Heart right ventricle (tissue), 16 donors: ENCODE results near the gene ERF. TPM values are rescaled to one million over a fixed set of nuclear protein-coding genes. Genes with fewer than 3 reads are reported as not detected.

Experiments used
- ATAC-seq, 8 donors: fragments of 200-7000 bp; cut with Tn5 transposase; one replicate each; pipeline ENCODE4 v1.9.1; 2020; ENCODE audit warnings: mild to moderate bottlenecking in 8 of 8, moderate library complexity in 8 of 8, moderate number of reproducible peaks in 1 of 8
- DNase-seq, 2 donors: peaks; one replicate each; pipeline ENCODE4 v3.0.0-alpha.2; 2020
- H3K27ac ChIP-seq, 10 donors: fragments of 200-600 bp; sonication (generic) in 2 of 10; one replicate each; pipeline versions ENCODE4 v1.5.0 to v1.8.0; 2020 to 2022; ENCODE audit warnings: mild to moderate bottlenecking in 3 of 10
- H3K27me3 ChIP-seq, 7 donors: fragments of 200-600 bp; one replicate each; pipeline ENCODE4 v1.8.0; 2021 to 2022; ENCODE audit warnings: mild to moderate bottlenecking in 2 of 7
- H3K36me3 ChIP-seq, 9 donors: fragments of 200-600 bp; sonication (generic) in 1 of 9; one replicate each; pipeline versions ENCODE4 v1.5.0 to v1.8.0; 2020 to 2022; ENCODE audit warnings: mild to moderate bottlenecking in 2 of 9
- H3K4me1 ChIP-seq, 9 donors: fragments of 200-600 bp; sonication (generic) in 1 of 9; one replicate each; pipeline versions ENCODE4 v1.5.0 to v1.8.0; 2020 to 2022; ENCODE audit warnings: mild to moderate bottlenecking in 4 of 9
- H3K4me3 ChIP-seq, 10 donors: fragments of 200-600 bp; sonication (generic) in 2 of 10; one replicate each; pipeline versions ENCODE4 v1.5.0 to v1.8.0; 2020 to 2022; ENCODE audit warnings: mild to moderate bottlenecking in 7 of 10, moderate library complexity in 2 of 10
- H3K9me3 ChIP-seq, 11 donors: fragments of 200-600 bp in 10 of 11; sonication (generic) in 2 of 11; one replicate each; pipeline versions ENCODE4 v1.5.0 to v1.8.0; 2013 to 2022; ENCODE audit warnings: mild to moderate bottlenecking in 2 of 11, control low read depth in 1 of 11, moderate library complexity in 1 of 11
- WGBS, 2 donors: extraction: QIAGEN DNeasy Blood & Tissue Kit; methylation state at CpG; one replicate each; pipeline ENCODE4 v1.1.7; 2013; ENCODE audit warnings: inconsistent platforms in 1 of 2; 5-methylcytosine and 5-hydroxymethylcytosine counted together
- intact Hi-C, 10 donors: fragments of 100-400 bp; cut with DNase I; formaldehyde crosslinking; loops; one replicate each; pipeline versions ENCODE4 v1.11.1 to v1.14.2; 2022
- polyA plus RNA-seq, 2 donors: library from polyadenylated mRNA; stranded (reverse); fragments of 200-250 nt; gene quantifications; one replicate each; pipeline ENCODE4 v1.2.3, GENCODE V29; 2013
- total RNA-seq, 10 donors: library from RNA; stranded (reverse); fragmentation: NEBNext Ultra II Directional in 3 of 10; extraction: Animal tissue kit (Norgen Biotek cat#: 25700) in 3 of 10; gene quantifications; one replicate each; pipeline versions ENCODE4 v1.2.1 to v1.2.4, GENCODE V29; 2021 to 2023
- TF ChIP-seq, protein P1 (sequence below), 9 donors: fragments of 200-600 bp; sonication (generic) in 2 of 9; IDR thresholded peaks; one replicate each; pipeline versions ENCODE4 v1.5.0 to v1.8.0; 2021 to 2022; ENCODE audit warnings: antibody characterized with exemption in 9 of 9, mild to moderate bottlenecking in 5 of 9, moderate library complexity in 1 of 9
- donor health status: Arrhythmogenic right ventricular cardiomyopathy.
- donor health status: ischemic (EF 13 %, LVEDD 7.1; RV severe dilation, severe dysfunction).
- donor health status: healthy with polysubstance abuse.
- donor health status: DM: no; HTN: yes; CAD: no.
- donor health status: DM: no; HTN: no; CAD: no.
- donor health status: ischemic (EF 25% LVEDD 6.9; RV normal size, moderate dysfunction).
- donor health status: ischemic (EF 25% LVEDD 5.7; RV mildly dilated, moderate dysfunction).
- donor health status: healthy.
- donor health status: DM: yes; HTN: yes; CAD: no.
- donor health status: Ischemic cardiomyopathy.
- donor health status: ischemic (EF 35%, LVEDD 5.7; RV mildly dilated, moderate dysfunction).
- donor health status: nonischemic (EF 11% LVEDD 7.7; RV severe dilation, severe dysfunction).
- donor health status: DM: yes; HTN: yes; CAD: no.
- donor health status: PGD.
- donor health status: ischemic (EF 29% LVEDD 5.4; RV normal size, mild dysfunction).
- donor health status: nonischemic (EF 23%, LVEDD 6.1; RV moderate dilation, normal function).

The ERF gene
- total and polyA plus RNA-seq, 12 donors = 29.8 to 49.0 (median 32.9) TPM

- peak in 6 of 8 donors; percentile 2 to 27 (median 16) for ATAC-seq
- peak; percentile 42 to 58 for DNase-seq
- Histone ChIP-seq H3K27me3 (no peaks in the 10 kb centered on the region), H3K36me3 (peaks cover 0 to 28% (median 7%) of the 10 kb centered on the region in 9 donors), H3K9me3 (no peaks in the 10 kb centered on the region), H3K27ac (peak overlapping the region; percentile 96 to 100 (median 98)), H3K4me3 (peak overlapping the region; percentile 73 to 100 (median 98)), H3K4me1 (peaks cover 28 to 74% (median 58%) of the 10 kb centered on the region in 9 donors)
- WGBS, 2 donors = 1 to 2% methylated on average over 27 of the region's 27 CpGs
- TF ChIP-seq, protein P1, sequence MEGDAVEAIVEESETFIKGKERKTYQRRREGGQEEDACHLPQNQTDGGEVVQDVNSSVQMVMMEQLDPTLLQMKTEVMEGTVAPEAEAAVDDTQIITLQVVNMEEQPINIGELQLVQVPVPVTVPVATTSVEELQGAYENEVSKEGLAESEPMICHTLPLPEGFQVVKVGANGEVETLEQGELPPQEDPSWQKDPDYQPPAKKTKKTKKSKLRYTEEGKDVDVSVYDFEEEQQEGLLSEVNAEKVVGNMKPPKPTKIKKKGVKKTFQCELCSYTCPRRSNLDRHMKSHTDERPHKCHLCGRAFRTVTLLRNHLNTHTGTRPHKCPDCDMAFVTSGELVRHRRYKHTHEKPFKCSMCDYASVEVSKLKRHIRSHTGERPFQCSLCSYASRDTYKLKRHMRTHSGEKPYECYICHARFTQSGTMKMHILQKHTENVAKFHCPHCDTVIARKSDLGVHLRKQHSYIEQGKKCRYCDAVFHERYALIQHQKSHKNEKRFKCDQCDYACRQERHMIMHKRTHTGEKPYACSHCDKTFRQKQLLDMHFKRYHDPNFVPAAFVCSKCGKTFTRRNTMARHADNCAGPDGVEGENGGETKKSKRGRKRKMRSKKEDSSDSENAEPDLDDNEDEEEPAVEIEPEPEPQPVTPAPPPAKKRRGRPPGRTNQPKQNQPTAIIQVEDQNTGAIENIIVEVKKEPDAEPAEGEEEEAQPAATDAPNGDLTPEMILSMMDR (IDR thresholded peaks at IDR 0.05) = no peak
- intact Hi-C loops = no loop called here
These were observed 2.3 kb downstream of the ERF start for GRCh38 chr19:42252365-42253244.

- H3K4me1 ChIP-seq = peaks cover 30 to 78% (median 62%) of the 10 kb centered on the region in 9 donors
- 56 to 60% methylated on average over 4 of the region's 4 CpGs for WGBS, 2 donors
- intact Hi-C loops = no loop called here
- H3K27ac ChIP-seq = peak overlapping the region; percentile 96 to 100 (median 98)
- H3K36me3 ChIP-seq = peaks cover 0 to 34% (median 7%) of the 10 kb centered on the region in 9 donors
- no peaks in the 10 kb centered on the region for H3K9me3 ChIP-seq
- TF ChIP-seq, protein P1 (IDR thresholded peaks at IDR 0.05) = no peak
- ATAC-seq (no peak), DNase-seq (no peak)
- no peaks in the 10 kb centered on the region for H3K27me3 ChIP-seq
- H3K4me3 ChIP-seq = peak overlapping the region in 9 of 10 donors; percentile 73 to 100 (median 97)
These were observed 3.2 kb downstream of the ERF start for GRCh38 chr19:42251572-42252358.

GRCh38 chr19:42250666-42251531 lies 4.0 kb downstream of the ERF start:
- DNase-seq (peak in 1 of 2 donors; percentile 55), ATAC-seq (no peak)
- WGBS, 2 donors = 8 to 11% methylated on average over 18 to 19 of the region's 19 CpGs
- peak overlapping the region; percentile 62 to 100 (median 98) for H3K27ac ChIP-seq
- H3K4me3 ChIP-seq = peak overlapping the region in 8 of 10 donors; percentile 19 to 100 (median 84)
- intact Hi-C loops = no loop called here
- TF ChIP-seq, protein P1 (IDR thresholded peaks at IDR 0.05) = no peak
- H3K27me3 ChIP-seq = no peaks in the 10 kb centered on the region
- no peaks in the 10 kb centered on the region for H3K9me3 ChIP-seq
- peaks cover 0 to 37% (median 7%) of the 10 kb centered on the region in 9 donors for H3K36me3 ChIP-seq
- peaks cover 39 to 78% (median 66%) of the 10 kb centered on the region in 9 donors for H3K4me1 ChIP-seq
